ENCODE results near the gene PLEKHA6.

PLEKHA6 gene

DNA sequence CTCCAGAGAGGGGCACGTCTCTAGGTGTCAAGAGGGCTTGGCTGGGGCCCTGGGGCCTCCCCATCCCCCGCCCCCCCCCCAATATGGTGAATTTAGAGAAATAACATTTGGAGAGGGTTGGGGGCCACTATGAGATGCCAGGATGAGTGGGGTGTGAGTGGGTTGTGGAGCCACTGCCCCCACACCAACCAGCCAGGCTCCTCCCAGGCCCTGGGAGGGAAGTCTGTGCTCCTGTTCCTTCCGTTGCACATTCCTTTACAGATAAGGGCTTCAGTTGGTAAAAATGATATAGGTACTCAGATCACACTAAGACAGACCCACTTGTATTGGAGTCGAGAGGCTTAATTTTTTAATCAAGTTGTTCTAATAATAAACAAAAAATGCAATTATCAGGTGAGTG lies 585 bp upstream of the PLEKHA6 start:
- DNase-seq (ENCODE audit: extremely low read depth, low read depth) = no peak
- TF ChIP-seq, protein P1, sequence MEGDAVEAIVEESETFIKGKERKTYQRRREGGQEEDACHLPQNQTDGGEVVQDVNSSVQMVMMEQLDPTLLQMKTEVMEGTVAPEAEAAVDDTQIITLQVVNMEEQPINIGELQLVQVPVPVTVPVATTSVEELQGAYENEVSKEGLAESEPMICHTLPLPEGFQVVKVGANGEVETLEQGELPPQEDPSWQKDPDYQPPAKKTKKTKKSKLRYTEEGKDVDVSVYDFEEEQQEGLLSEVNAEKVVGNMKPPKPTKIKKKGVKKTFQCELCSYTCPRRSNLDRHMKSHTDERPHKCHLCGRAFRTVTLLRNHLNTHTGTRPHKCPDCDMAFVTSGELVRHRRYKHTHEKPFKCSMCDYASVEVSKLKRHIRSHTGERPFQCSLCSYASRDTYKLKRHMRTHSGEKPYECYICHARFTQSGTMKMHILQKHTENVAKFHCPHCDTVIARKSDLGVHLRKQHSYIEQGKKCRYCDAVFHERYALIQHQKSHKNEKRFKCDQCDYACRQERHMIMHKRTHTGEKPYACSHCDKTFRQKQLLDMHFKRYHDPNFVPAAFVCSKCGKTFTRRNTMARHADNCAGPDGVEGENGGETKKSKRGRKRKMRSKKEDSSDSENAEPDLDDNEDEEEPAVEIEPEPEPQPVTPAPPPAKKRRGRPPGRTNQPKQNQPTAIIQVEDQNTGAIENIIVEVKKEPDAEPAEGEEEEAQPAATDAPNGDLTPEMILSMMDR (IDR thresholded peaks at IDR 0.05; ENCODE audit: low read depth, low read length) = no peak

DNA sequence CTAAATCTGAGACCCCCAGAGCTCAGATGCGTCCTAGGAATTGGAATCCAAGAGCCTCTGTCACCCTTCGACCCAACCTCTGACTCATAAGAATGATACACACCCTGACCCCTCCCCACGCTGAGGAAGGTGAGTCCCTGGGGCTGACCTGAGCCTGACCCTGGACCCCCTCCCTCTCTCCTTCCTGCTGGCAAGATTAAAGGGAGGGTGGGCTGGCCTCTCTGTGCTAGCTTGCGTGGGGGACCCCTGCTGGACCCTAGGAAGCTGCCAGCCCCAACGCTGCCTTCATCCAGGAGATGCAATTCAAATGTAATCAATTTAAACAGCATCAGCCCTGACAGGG lies 627 bp downstream of the PLEKHA6 start:
- no peak for DNase-seq (ENCODE audit: extremely low read depth, low read depth)
- TF ChIP-seq, protein P1 (IDR thresholded peaks at IDR 0.05; ENCODE audit: low read depth, low read length) = no peak

DNA sequence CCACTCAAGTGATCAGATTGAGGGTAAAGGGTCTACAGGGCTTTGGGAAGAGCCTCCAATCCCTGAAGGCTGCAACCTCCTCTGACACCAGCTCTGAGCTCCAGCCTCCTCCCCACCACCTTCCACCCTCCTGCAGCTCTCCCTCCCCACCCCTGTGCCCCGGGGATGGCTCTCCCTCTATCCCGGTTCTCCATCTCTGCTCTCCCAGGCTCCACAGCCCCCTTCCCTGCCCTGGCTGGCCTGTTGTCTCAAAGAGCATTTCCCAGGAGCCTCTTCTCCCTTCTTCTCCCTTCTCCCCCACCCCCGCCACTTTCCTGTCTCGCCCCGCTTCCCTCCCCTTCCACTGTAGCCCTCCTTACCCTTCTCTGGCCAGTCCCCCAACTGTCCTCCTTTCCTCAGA lies 1.1 kb downstream of the PLEKHA6 start:
- no peak for DNase-seq (ENCODE audit: extremely low read depth, low read depth)
- TF ChIP-seq, protein P1 (IDR thresholded peaks at IDR 0.05; ENCODE audit: low read depth, low read length) = no peak

DNA sequence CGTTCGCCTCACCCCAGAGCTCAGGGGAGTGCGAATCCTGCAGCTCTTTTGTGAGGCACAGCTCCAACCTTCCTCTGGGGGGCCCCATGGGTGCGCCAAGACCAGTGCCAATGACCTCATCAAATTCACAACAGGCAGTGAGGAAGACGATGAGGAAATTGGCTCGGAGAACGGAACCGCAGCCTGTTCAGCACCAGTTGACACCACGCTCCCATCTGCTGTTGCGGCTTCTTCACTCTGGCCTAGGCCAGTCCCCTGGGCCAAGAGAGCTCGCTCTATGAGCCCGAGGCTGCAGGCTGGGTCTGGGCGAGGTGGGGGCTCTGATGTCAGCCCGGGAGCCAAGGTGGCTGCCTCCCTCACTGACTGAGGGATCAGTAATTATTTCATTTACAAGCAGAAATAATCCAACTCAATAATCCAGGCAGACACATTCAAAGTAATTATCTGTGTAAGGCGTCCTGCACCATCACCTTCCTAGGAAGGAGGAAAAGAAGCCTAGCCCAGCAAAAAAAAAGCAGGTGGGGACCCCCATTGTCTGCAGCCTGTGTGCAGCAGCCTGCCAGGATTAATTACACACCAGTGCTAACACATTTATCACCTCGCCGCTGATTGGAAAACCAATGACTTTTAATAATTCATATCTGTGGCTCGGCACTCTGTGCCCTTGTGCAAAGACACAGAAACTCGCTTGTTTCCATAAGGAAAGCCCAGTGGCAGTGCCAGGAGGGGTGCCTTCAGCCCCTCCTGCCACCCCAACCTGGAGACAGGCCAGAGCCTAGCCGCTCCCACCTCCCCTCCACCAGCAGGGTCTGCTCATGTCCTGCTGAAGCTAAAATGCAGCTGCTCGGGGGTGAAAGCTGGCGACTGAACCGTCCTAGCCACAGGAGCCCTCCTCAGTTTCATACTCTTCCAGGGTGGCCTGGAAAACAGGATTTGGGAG lies 1.9 kb downstream of the PLEKHA6 start:
- no peak for DNase-seq (ENCODE audit: extremely low read depth, low read depth)
- TF ChIP-seq, protein P1 (IDR thresholded peaks at IDR 0.05; ENCODE audit: low read depth, low read length) = no peak

DNA sequence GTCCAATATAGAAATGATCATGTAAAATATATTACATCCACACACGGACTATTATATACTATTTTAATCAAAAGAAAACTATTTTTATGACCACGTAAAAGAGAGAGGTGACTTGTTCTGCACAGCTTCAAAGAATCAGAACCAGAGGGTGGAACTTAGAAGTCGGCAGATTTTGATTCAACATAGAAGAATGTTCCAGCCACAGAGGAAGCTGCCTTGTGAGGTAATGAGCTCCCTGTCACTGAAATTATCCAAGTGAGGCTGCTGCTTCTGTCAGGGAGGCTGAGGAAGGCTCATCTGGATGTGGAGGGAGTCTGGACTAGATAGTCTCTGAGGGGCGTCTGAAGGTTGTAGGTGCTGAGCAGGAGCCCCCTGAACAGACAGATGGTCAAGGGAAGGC lies 2.7 kb downstream of the PLEKHA6 start:
- no peak for DNase-seq (ENCODE audit: extremely low read depth, low read depth)
- TF ChIP-seq, protein P1 (IDR thresholded peaks at IDR 0.05; ENCODE audit: low read depth, low read length) = no peak

DNA sequence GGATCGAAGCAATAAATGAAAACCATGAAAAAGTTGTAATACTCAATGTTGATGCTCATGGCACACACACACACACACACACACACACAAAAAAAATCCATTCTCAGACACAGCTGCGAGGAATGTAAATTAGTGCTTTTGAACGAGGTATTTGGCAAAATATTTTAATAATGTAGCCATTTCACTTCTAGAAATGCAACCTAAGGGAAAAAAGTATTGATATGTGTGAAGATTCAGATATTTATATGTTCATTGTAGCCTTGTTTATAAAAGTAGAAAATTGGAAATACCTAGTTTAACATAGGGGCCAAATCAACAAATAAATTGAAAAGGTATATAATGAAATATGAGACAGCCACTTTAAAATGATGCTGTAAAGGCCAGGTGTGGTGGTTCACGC lies 3.8 kb downstream of the PLEKHA6 start:
- TF ChIP-seq, protein P1 (IDR thresholded peaks at IDR 0.05; ENCODE audit: low read depth, low read length) = no peak

DNA sequence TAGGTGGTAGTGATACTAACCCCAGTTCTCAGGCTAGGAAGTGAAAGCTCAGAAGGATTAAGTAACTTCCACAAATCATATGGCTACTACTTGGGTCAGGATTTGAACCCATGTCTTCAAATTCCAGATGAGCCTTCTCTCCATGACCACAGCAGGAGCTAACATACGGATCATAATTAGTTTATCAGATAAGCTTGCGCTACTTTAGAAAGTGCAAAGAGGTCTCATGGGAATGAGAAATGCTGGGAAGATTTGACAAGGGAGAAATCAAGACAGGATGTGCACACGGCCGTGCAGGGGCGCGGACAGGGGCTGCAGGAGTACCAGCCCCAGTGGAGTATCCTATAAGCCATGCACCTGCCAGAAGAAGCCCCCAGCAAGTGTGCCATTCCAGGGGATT lies 5.2 kb downstream of the PLEKHA6 start:
- TF ChIP-seq, protein P1 (IDR thresholded peaks at IDR 0.05; ENCODE audit: low read depth, low read length) = no peak
- no peak for DNase-seq (ENCODE audit: extremely low read depth, low read depth)

More for the DNA sequence above, 3.8 kb downstream of the PLEKHA6 start:
- DNase-seq (ENCODE audit: extremely low read depth, low read depth) = no peak
